DMS153 (cell line): ENCODE results near the gene PRDM12.
A peak's percentile ranks its signal among the peaks of the same experiment; 100 is the strongest.

Experiments
- DNase-seq: peaks from one replicate; lab custom pipeline; 2025; lab: John Stamatoyannopoulos, UW

PRDM12 gene

GRCh38 chr9:130635721-130636647, 28.4 kb upstream of the PRDM12 start:
- no peak for DNase-seq

GRCh38 chr9:130636648-130637020, 27.8 kb upstream of the PRDM12 start:
- DNase-seq, result no peak

GRCh38 chr9:130638284-130639123, 25.9 kb upstream of the PRDM12 start:
- no peak for DNase-seq

- DNase-seq, result peak; percentile 27
Measured at GRCh38 chr9:130639124-130639765, 25.1 kb upstream of the PRDM12 start.

- DNase-seq, result no peak
Measured at GRCh38 chr9:130639866-130640555, 24.4 kb upstream of the PRDM12 start.

GRCh38 chr9:130640681-130641080, 23.7 kb upstream of the PRDM12 start:
- no peak for DNase-seq

GRCh38 chr9:130642926-130643325, 21.5 kb upstream of the PRDM12 start:
- DNase-seq, result no peak

- DNase-seq, result no peak
Measured at GRCh38 chr9:130651221-130651620, 13.2 kb upstream of the PRDM12 start.

- no peak for DNase-seq
Measured at GRCh38 chr9:130651752-130652151, 12.6 kb upstream of the PRDM12 start.

GRCh38 chr9:130654879-130655278, 9.5 kb upstream of the PRDM12 start:
- DNase-seq, result no peak

GRCh38 chr9:130658893-130659698, 5.3 kb upstream of the PRDM12 start:
- no peak for DNase-seq

- no peak for DNase-seq
Measured at GRCh38 chr9:130659699-130660248, 4.6 kb upstream of the PRDM12 start.

GRCh38 chr9:130660326-130660682, 4.1 kb upstream of the PRDM12 start:
- no peak for DNase-seq

- no peak for DNase-seq
Measured at GRCh38 chr9:130660683-130661450, 3.5 kb upstream of the PRDM12 start.

- no peak for DNase-seq
Measured at GRCh38 chr9:130661451-130662098, 2.8 kb upstream of the PRDM12 start.

- DNase-seq, result no peak
Measured at GRCh38 chr9:130662099-130662969, 2.1 kb upstream of the PRDM12 start.

GRCh38 chr9:130662970-130663257, 1.5 kb upstream of the PRDM12 start:
- DNase-seq, result no peak

GRCh38 chr9:130663258-130663976, 977 bp upstream of the PRDM12 start:
- DNase-seq, result peak; percentile 11
